Measurements from ENCODE around the gene RUNDC1.

Gene RUNDC1

GRCh38 chr17:42980274-42980765, at the start of gene RUNDC1:
Gene RUNDC1 (plus strand): TSS chr17:42980565. CDS start chr17:42980577, 12 bp downstream.
- Histone ChIP-seq H3K4me1 (ENCODE audit: insufficient read depth, insufficient read length) (peaks cover 4% of the 10 kb centered on the region), H3K27me3 (ENCODE audit: insufficient read depth, insufficient read length) (no peaks in the 10 kb centered on the region), H3K9ac (ENCODE audit: insufficient read length, low read depth) (peak within 1 kb of the TSS; percentile 95), H3K36me3 (ENCODE audit: insufficient read depth, insufficient read length, low read length) (peaks cover 25% of the 10 kb centered on the region), H3K4me3 (ENCODE audit: insufficient read length, low read depth) (peak within 1 kb of the TSS; percentile 83), H3K9me3 (ENCODE audit: insufficient read depth, low read length) (no peaks in the 10 kb centered on the region)
- no peak for DNase-seq (ENCODE audit: low read depth, low spot score)
- no peak for TF ChIP-seq ZNF274 (IDR thresholded peaks at IDR 0.05; ENCODE audit: low read depth, low read length)
- TF ChIP-seq SUZ12 (IDR thresholded peaks at IDR 0.05; ENCODE audit: extremely low read depth, insufficient read depth, insufficient read length): no peak
- TF ChIP-seq YY1 (IDR thresholded peaks at IDR 0.05; ENCODE audit: insufficient read depth, insufficient read length): peak; percentile 80

GRCh38 chr17:42937712-42938596, 42.4 kb upstream of the RUNDC1 start:
- no peaks in the 10 kb centered on the region for H3K4me1 ChIP-seq (ENCODE audit: insufficient read depth, insufficient read length)
- no peak overlapping the region for H3K4me3 ChIP-seq (ENCODE audit: insufficient read length, low read depth)
- DNase-seq (ENCODE audit: low read depth, low spot score): peak; percentile 43
- H3K9ac ChIP-seq (ENCODE audit: insufficient read length, low read depth): no peak overlapping the region
- no peaks in the 10 kb centered on the region for H3K36me3 ChIP-seq (ENCODE audit: insufficient read depth, insufficient read length, low read length)
- H3K9me3 ChIP-seq (ENCODE audit: insufficient read depth, low read length): no peaks in the 10 kb centered on the region
- no peak for TF ChIP-seq YY1 (IDR thresholded peaks at IDR 0.05; ENCODE audit: insufficient read depth, insufficient read length)
- TF ChIP-seq ZNF274 (IDR thresholded peaks at IDR 0.05; ENCODE audit: low read depth, low read length): no peak
- TF ChIP-seq SUZ12 (IDR thresholded peaks at IDR 0.05; ENCODE audit: extremely low read depth, insufficient read depth, insufficient read length): no peak
- no peaks in the 10 kb centered on the region for H3K27me3 ChIP-seq (ENCODE audit: insufficient read depth, insufficient read length)

GRCh38 chr17:42944211-42944610, 36.2 kb upstream of the RUNDC1 start:
- H3K9ac ChIP-seq (ENCODE audit: insufficient read length, low read depth): no peak overlapping the region
- no peak overlapping the region for H3K4me3 ChIP-seq (ENCODE audit: insufficient read length, low read depth)
- TF ChIP-seq YY1 (IDR thresholded peaks at IDR 0.05; ENCODE audit: insufficient read depth, insufficient read length) (no peak), SUZ12 (IDR thresholded peaks at IDR 0.05; ENCODE audit: extremely low read depth, insufficient read depth, insufficient read length) (no peak), ZNF274 (IDR thresholded peaks at IDR 0.05; ENCODE audit: low read depth, low read length) (no peak)
- H3K9me3 ChIP-seq (ENCODE audit: insufficient read depth, low read length): no peaks in the 10 kb centered on the region
- H3K36me3 ChIP-seq (ENCODE audit: insufficient read depth, insufficient read length, low read length): peaks cover 16% of the 10 kb centered on the region
- no peaks in the 10 kb centered on the region for H3K4me1 ChIP-seq (ENCODE audit: insufficient read depth, insufficient read length)
- no peak for DNase-seq (ENCODE audit: low read depth, low spot score)
- no peaks in the 10 kb centered on the region for H3K27me3 ChIP-seq (ENCODE audit: insufficient read depth, insufficient read length)

GRCh38 chr17:42946812-42947211, 33.6 kb upstream of the RUNDC1 start:
- Histone ChIP-seq H3K4me1 (ENCODE audit: insufficient read depth, insufficient read length) (no peaks in the 10 kb centered on the region), H3K27me3 (ENCODE audit: insufficient read depth, insufficient read length) (no peaks in the 10 kb centered on the region), H3K36me3 (ENCODE audit: insufficient read depth, insufficient read length, low read length) (peaks cover 36% of the 10 kb centered on the region), H3K9me3 (ENCODE audit: insufficient read depth, low read length) (no peaks in the 10 kb centered on the region), H3K4me3 (ENCODE audit: insufficient read length, low read depth) (no peak overlapping the region), H3K9ac (ENCODE audit: insufficient read length, low read depth) (no peak overlapping the region)
- TF ChIP-seq YY1 (IDR thresholded peaks at IDR 0.05; ENCODE audit: insufficient read depth, insufficient read length): no peak
- TF ChIP-seq SUZ12 (IDR thresholded peaks at IDR 0.05; ENCODE audit: extremely low read depth, insufficient read depth, insufficient read length): no peak
- TF ChIP-seq ZNF274 (IDR thresholded peaks at IDR 0.05; ENCODE audit: low read depth, low read length): no peak
- DNase-seq (ENCODE audit: low read depth, low spot score): no peak

- Histone ChIP-seq H3K9ac (ENCODE audit: insufficient read length, low read depth) (no peak overlapping the region), H3K36me3 (ENCODE audit: insufficient read depth, insufficient read length, low read length) (peaks cover 69% of the 10 kb centered on the region)
- no peak for DNase-seq (ENCODE audit: low read depth, low spot score)
Measured at GRCh38 chr17:42950044-42950783, 30.2 kb upstream of the RUNDC1 start.

GRCh38 chr17:42953669-42954068, 26.7 kb upstream of the RUNDC1 start:
- no peaks in the 10 kb centered on the region for H3K4me1 ChIP-seq (ENCODE audit: insufficient read depth, insufficient read length)
- DNase-seq (ENCODE audit: low read depth, low spot score): no peak
- no peaks in the 10 kb centered on the region for H3K9me3 ChIP-seq (ENCODE audit: insufficient read depth, low read length)
- no peak overlapping the region for H3K9ac ChIP-seq (ENCODE audit: insufficient read length, low read depth)
- H3K27me3 ChIP-seq (ENCODE audit: insufficient read depth, insufficient read length): no peaks in the 10 kb centered on the region
- H3K36me3 ChIP-seq (ENCODE audit: insufficient read depth, insufficient read length, low read length): peaks cover 84% of the 10 kb centered on the region
- no peak overlapping the region for H3K4me3 ChIP-seq (ENCODE audit: insufficient read length, low read depth)
- no peak for TF ChIP-seq YY1 (IDR thresholded peaks at IDR 0.05; ENCODE audit: insufficient read depth, insufficient read length)
- TF ChIP-seq ZNF274 (IDR thresholded peaks at IDR 0.05; ENCODE audit: low read depth, low read length): no peak
- TF ChIP-seq SUZ12 (IDR thresholded peaks at IDR 0.05; ENCODE audit: extremely low read depth, insufficient read depth, insufficient read length): no peak

More at GRCh38 chr17:42950044-42950783, 30.2 kb upstream of the RUNDC1 start:
- H3K27me3 ChIP-seq (ENCODE audit: insufficient read depth, insufficient read length): no peaks in the 10 kb centered on the region
- no peaks in the 10 kb centered on the region for H3K9me3 ChIP-seq (ENCODE audit: insufficient read depth, low read length)
- H3K4me1 ChIP-seq (ENCODE audit: insufficient read depth, insufficient read length): no peaks in the 10 kb centered on the region
- TF ChIP-seq YY1 (IDR thresholded peaks at IDR 0.05; ENCODE audit: insufficient read depth, insufficient read length) (no peak), ZNF274 (IDR thresholded peaks at IDR 0.05; ENCODE audit: low read depth, low read length) (no peak), SUZ12 (IDR thresholded peaks at IDR 0.05; ENCODE audit: extremely low read depth, insufficient read depth, insufficient read length) (no peak)
- H3K4me3 ChIP-seq (ENCODE audit: insufficient read length, low read depth): no peak overlapping the region

All from NT2/D1 (cell line).